Measurements from ENCODE around the gene SMIM36.

DNA sequence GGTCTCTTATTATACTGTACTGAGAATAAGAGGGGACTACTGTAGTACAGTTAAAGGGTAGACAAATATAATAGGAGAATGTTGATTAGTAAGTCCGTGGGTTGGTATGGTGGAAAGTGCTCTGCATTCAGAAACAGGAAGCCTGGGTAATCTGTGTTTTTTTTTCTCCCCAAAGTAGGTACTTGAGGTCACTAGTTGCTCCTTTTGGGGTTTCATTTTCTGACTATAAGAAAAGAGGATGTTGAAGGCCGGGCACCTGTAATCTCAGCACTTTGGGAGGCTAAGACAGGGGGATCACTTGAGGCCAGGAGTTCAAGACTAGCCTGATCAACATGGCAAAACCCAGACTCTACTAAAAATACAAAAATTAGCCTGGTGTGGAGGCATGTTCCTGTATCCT lies 47.7 kb downstream of the SMIM36 start:
- TF ChIP-seq POLR2A (IDR thresholded peaks at IDR 0.05), result no peak
- TF ChIP-seq, protein P1, sequence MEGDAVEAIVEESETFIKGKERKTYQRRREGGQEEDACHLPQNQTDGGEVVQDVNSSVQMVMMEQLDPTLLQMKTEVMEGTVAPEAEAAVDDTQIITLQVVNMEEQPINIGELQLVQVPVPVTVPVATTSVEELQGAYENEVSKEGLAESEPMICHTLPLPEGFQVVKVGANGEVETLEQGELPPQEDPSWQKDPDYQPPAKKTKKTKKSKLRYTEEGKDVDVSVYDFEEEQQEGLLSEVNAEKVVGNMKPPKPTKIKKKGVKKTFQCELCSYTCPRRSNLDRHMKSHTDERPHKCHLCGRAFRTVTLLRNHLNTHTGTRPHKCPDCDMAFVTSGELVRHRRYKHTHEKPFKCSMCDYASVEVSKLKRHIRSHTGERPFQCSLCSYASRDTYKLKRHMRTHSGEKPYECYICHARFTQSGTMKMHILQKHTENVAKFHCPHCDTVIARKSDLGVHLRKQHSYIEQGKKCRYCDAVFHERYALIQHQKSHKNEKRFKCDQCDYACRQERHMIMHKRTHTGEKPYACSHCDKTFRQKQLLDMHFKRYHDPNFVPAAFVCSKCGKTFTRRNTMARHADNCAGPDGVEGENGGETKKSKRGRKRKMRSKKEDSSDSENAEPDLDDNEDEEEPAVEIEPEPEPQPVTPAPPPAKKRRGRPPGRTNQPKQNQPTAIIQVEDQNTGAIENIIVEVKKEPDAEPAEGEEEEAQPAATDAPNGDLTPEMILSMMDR (IDR thresholded peaks at IDR 0.05), result no peak
- no peak for TF ChIP-seq POLR2AphosphoS5 (IDR thresholded peaks at IDR 0.05)
